Measurements from ENCODE around the gene AHDC1.
"Not testable (repeated sequence)": the region's sequence is repeated elsewhere in the genome, so short reads cannot be mapped to it uniquely, and the experiment has no call there.

The AHDC1 gene

GRCh38 chr1:27507960-27508665 lies 95.8 kb downstream of the AHDC1 start:
- no peak for DNase-seq

- DNase-seq = no peak
These were observed 97.2 kb downstream of the AHDC1 start for GRCh38 chr1:27506703-27507102.

GRCh38 chr1:27505420-27505680 lies 98.6 kb downstream of the AHDC1 start:
- DNase-seq = no peak

- DNase-seq = no peak
These were observed 99.1 kb downstream of the AHDC1 start for GRCh38 chr1:27504588-27505419.

- no peak for DNase-seq
These were observed 99.9 kb downstream of the AHDC1 start for GRCh38 chr1:27503844-27504587.

GRCh38 chr1:27503033-27503432 lies 100.9 kb downstream of the AHDC1 start:
- no peak for DNase-seq

GRCh38 chr1:27501159-27501558 lies 102.8 kb downstream of the AHDC1 start:
- not testable (repeated sequence) for DNase-seq

GRCh38 chr1:27499142-27499541 lies 104.8 kb downstream of the AHDC1 start:
- no peak for DNase-seq

GRCh38 chr1:27496604-27497155 lies 107.3 kb downstream of the AHDC1 start:
- no peak for DNase-seq

GRCh38 chr1:27492796-27493195 lies 111.1 kb downstream of the AHDC1 start:
- DNase-seq = no peak

- no peak for DNase-seq
These were observed 111.9 kb downstream of the AHDC1 start for GRCh38 chr1:27491748-27492700.

GRCh38 chr1:27489973-27490741 lies 113.8 kb downstream of the AHDC1 start, which contains the start of gene WASF2:
WASF2 (minus strand) TSS chr1:27490167; CDS start chr1:27428890, 61,277 bp downstream.
- DNase-seq = peak; percentile 98

- DNase-seq = no peak
These were observed 114.4 kb downstream of the AHDC1 start for GRCh38 chr1:27489501-27489972.

- DNase-seq = no peak
These were observed 115.7 kb downstream of the AHDC1 start for GRCh38 chr1:27487966-27488884.

- no peak for DNase-seq
These were observed 118.6 kb downstream of the AHDC1 start for GRCh38 chr1:27485363-27485762.

Data from NCI-H1105 (cell line).